Lower lobe of right lung (tissue), 2 donors: ENCODE data around the gene ASTN2. TPM values are rescaled to one million over a fixed set of nuclear protein-coding genes. Genes with fewer than 3 reads are reported as not detected.

Experiments used
- ATAC-seq, 2 donors: fragments of 200-7000 bp; cut with Tn5 transposase; one replicate each; pipeline ENCODE4 v1.9.1; 2020 to 2022; ENCODE audit warnings: mild to moderate bottlenecking in 2 of 2, moderate library complexity in 2 of 2
- DNase-seq: peaks from one replicate; pipeline ENCODE4 v3.0.0-alpha.2; 2020
- H3K27ac ChIP-seq: fragments of 200-600 bp; one replicate; pipeline ENCODE4 v1.8.0; 2022
- H3K27me3 ChIP-seq: fragments of 200-600 bp; one replicate; pipeline ENCODE4 v1.8.0; 2022; ENCODE audit warnings: low read depth
- H3K36me3 ChIP-seq: fragments of 200-600 bp; one replicate; pipeline ENCODE4 v1.8.0; 2022; ENCODE audit warnings: mild to moderate bottlenecking
- H3K4me1 ChIP-seq: fragments of 200-600 bp; one replicate; pipeline ENCODE4 v1.8.0; 2022
- H3K4me3 ChIP-seq: fragments of 200-600 bp; one replicate; pipeline ENCODE4 v1.8.0; 2022; ENCODE audit warnings: mild to moderate bottlenecking
- H3K9me3 ChIP-seq: fragments of 200-600 bp; one replicate; pipeline ENCODE4 v1.8.0; 2022
- intact Hi-C: fragments of 100-400 bp; cut with DNase I; formaldehyde crosslinking; loops from one replicate; pipeline ENCODE4 v1.11.0; 2022
- total RNA-seq: library from RNA; stranded (reverse); fragmentation: NEBNext Ultra II Directional; extraction: Animal tissue kit (Norgen Biotek cat#: 25700); gene quantifications from one replicate; pipeline ENCODE4 v1.2.1, GENCODE V29; 2021
- TF ChIP-seq, protein P1 (sequence below): fragments of 200-600 bp; IDR thresholded peaks from one replicate; pipeline ENCODE4 v1.8.0; 2022; ENCODE audit warnings: antibody characterized with exemption, mild to moderate bottlenecking
- donor health status: DM: no; HTN: yes; CAD: no; lungs with severe emphysema.

Gene ASTN2
- total RNA-seq, 1 donor from 2014 or later = 4.3 TPM

DNA sequence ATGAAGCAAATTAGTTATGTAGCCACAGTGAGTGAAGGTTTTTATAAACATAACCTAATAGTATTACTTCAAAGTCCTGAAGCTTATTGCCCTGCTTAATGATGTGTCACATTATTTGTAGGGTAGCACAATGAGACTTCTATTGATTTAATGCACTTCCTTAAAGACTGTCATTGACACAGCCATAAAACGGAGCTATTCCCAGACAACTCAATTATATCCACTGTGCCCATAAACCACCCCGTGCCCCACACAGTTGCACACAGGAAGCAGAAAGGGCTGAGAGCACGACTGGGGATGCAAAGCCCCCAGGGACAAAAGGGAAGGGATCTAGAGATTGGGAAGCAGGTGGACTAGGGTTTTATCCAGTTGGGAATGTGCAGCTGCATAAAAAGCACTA lies 690.7 kb downstream of the ASTN2 start:
- intact Hi-C loops = no loop called here
- ATAC-seq (no peak), DNase-seq (no peak)

DNA sequence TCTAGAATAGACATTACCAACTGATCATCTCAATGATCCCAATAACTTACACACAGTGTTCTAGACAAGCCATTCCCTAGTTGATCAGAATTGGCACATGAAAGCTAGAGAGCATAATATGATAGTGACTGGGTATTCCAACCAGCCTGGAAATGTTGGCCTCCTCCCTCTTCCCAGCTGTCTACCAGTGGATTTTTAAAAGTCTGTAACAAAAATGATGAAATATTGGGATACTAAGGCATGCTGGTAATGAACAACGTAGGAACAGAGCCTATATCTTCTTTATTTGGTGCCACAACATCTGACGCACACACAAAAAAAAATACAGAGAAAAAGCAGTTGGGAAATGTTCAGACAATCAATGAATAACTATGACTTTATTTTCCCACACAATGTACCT lies 692.9 kb downstream of the ASTN2 start:
- DNase-seq (no peak), ATAC-seq (no peak)
- H3K27me3 ChIP-seq = no peaks in the 10 kb centered on the region
- TF ChIP-seq, protein P1, sequence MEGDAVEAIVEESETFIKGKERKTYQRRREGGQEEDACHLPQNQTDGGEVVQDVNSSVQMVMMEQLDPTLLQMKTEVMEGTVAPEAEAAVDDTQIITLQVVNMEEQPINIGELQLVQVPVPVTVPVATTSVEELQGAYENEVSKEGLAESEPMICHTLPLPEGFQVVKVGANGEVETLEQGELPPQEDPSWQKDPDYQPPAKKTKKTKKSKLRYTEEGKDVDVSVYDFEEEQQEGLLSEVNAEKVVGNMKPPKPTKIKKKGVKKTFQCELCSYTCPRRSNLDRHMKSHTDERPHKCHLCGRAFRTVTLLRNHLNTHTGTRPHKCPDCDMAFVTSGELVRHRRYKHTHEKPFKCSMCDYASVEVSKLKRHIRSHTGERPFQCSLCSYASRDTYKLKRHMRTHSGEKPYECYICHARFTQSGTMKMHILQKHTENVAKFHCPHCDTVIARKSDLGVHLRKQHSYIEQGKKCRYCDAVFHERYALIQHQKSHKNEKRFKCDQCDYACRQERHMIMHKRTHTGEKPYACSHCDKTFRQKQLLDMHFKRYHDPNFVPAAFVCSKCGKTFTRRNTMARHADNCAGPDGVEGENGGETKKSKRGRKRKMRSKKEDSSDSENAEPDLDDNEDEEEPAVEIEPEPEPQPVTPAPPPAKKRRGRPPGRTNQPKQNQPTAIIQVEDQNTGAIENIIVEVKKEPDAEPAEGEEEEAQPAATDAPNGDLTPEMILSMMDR = no peak
- no peak overlapping the region for H3K4me3 ChIP-seq
- H3K4me1 ChIP-seq = no peaks in the 10 kb centered on the region
- H3K27ac ChIP-seq = no peak overlapping the region
- intact Hi-C loops = no loop called here
- no peaks in the 10 kb centered on the region for H3K36me3 ChIP-seq
- no peaks in the 10 kb centered on the region for H3K9me3 ChIP-seq

More for the DNA sequence above, 690.7 kb downstream of the ASTN2 start:
- Histone ChIP-seq H3K4me3 (no peak overlapping the region), H3K9me3 (no peaks in the 10 kb centered on the region), H3K27ac (no peak overlapping the region), H3K4me1 (no peaks in the 10 kb centered on the region), H3K27me3 (no peaks in the 10 kb centered on the region), H3K36me3 (no peaks in the 10 kb centered on the region)
- TF ChIP-seq, protein P1 = no peak

DNA sequence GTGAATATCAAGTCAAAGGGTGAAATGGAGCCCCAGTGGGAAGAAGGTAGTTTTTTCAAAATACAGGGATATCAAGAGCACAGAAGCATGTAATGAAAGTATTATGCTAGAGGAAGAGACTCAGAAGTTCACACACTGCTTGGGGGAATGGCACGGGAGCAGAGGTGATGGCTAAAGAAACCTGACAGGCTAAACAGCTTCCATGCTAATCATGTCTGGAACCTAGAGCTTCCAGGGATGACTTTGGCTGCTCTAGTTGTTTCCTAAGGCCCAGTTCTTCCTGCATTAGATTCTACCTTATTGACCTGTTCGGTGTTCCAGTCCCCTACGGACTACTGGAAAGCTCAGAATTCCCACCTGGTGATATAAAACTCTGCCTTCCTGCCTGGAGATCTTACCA lies 693.4 kb downstream of the ASTN2 start:
- Histone ChIP-seq H3K36me3 (no peaks in the 10 kb centered on the region), H3K27ac (no peak overlapping the region), H3K9me3 (no peaks in the 10 kb centered on the region), H3K4me1 (no peaks in the 10 kb centered on the region), H3K27me3 (no peaks in the 10 kb centered on the region), H3K4me3 (no peak overlapping the region)
- TF ChIP-seq, protein P1 = no peak
- ATAC-seq = no peak
- intact Hi-C loops = no loop called here
- DNase-seq = no peak

DNA sequence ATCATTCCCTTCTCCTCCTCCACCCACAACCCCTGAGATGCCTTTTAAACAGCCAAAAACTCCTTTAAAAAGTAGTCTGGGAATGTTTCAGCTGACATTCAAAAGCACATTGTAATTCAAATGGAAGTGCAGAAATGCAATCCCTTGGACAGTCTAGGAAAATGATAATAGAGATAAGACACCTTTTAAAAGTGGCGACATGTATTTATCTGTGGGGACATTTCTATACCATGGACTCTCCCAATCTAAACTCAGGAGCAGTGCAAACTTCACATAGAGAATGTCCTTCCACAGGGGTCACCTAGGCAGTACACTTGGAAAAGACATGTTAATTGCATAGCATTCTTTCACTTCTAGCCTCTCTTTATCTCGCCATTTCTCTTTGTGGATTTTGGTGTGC lies 694.7 kb downstream of the ASTN2 start:
- TF ChIP-seq, protein P1 = no peak
- ATAC-seq (no peak), DNase-seq (no peak)
- H3K4me1 ChIP-seq = no peaks in the 10 kb centered on the region
- H3K27me3 ChIP-seq = no peaks in the 10 kb centered on the region
- intact Hi-C loops = no loop called here
- no peaks in the 10 kb centered on the region for H3K36me3 ChIP-seq
- no peaks in the 10 kb centered on the region for H3K9me3 ChIP-seq
- H3K4me3 ChIP-seq = no peak overlapping the region
- H3K27ac ChIP-seq = no peak overlapping the region

DNA sequence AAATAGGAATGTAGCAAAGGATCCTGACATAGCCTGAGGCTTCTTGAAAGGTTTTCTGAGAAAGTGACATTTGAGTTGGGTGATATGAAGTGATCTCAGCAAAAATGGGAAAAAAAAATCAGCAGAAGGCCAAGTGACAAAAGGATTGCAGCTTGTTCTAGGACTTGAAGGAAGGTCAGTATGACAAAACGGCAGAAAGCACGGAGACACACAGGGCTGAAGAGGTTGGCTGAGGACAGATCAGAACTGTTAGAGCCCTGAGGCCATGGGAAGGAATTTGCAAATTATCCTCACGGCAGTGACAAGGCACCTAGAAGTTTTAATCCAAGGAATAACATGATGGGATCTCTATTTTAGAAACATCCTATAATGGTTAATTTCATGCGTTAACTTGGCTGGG lies 696.7 kb downstream of the ASTN2 start:
- Histone ChIP-seq H3K27me3 (no peaks in the 10 kb centered on the region), H3K36me3 (no peaks in the 10 kb centered on the region), H3K4me1 (no peaks in the 10 kb centered on the region), H3K4me3 (no peak overlapping the region), H3K27ac (no peak overlapping the region), H3K9me3 (no peaks in the 10 kb centered on the region)
- DNase-seq (no peak), ATAC-seq (no peak)
- intact Hi-C loops = no loop called here
- TF ChIP-seq, protein P1 = no peak

DNA sequence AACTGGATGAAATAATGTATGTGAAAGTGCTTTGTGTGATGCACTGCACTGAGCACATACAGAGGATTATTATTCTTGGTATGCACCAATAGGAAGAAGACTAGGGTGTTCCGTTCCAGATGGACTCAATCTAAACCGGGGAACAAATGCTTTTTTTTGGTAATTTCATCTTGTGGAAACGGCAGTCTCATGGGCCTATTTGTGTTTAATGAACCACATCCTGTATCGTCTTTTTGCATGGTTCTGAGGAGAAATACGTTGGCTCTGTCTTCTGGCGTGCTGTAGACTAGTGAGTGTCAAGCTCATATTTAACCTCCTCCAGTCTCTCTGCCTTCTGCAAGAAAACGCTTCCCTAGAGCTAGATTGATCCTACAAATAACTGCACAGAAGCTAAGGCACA lies 697.7 kb downstream of the ASTN2 start:
- DNase-seq = no peak
- H3K4me3 ChIP-seq = no peak overlapping the region

More for the DNA sequence above, 697.7 kb downstream of the ASTN2 start:
- no peaks in the 10 kb centered on the region for H3K9me3 ChIP-seq
- no peak overlapping the region for H3K27ac ChIP-seq
- no peak for ATAC-seq
- H3K4me1 ChIP-seq = no peaks in the 10 kb centered on the region
- H3K36me3 ChIP-seq = no peaks in the 10 kb centered on the region
- TF ChIP-seq, protein P1 = no peak
- H3K27me3 ChIP-seq = no peaks in the 10 kb centered on the region
- intact Hi-C loops = no loop called here
